HepG2 (cell line): ENCODE measurements around the gene HPD. TPM values are rescaled to one million over a fixed set of nuclear protein-coding genes. Genes with fewer than 3 reads are reported as not detected.

ENCODE experiments used
- ATAC-seq: fragments of 200-7000 bp; cut with Tn5 transposase; 3 replicates; pipeline ENCODE4 v1.9.1; 2020; ENCODE audit warnings: mild to moderate bottlenecking, moderate library complexity
- BruUV-seq: library from RNA; stranded (reverse); fragments of 400-500 nt; replicated peaks from 2 replicates; lab custom pipeline; 2021; lab: Mats Ljungman, UMichigan
- CTCF ChIA-PET: fragments of 300-600 bp; formaldehyde crosslinking; extraction: SDS; loops from one replicate; lab custom pipeline; 2021; ENCODE audit warnings: low total read pairs, inconsistent platforms, low intra/inter-chr PET ratio; lab: Yijun Ruan, JAX
- POLR2A ChIA-PET: fragments of 350-600 bp; sonication (Branson Sonifier 250); formaldehyde crosslinking; loops from one replicate; lab custom pipeline; 2020; ENCODE audit warnings: antibody characterized with exemption, inconsistent platforms; lab: Yijun Ruan, JAX
- DNase-seq: peaks from one replicate; pipeline ENCODE4 v3.0.0-alpha.2; 2015; ENCODE audit warnings: low spot score
- FAIRE-seq: peaks from 3 replicates; lab custom pipeline; 2011; peaks lifted over from hg19 to GRCh38; lab: Jason Lieb, UNC
- H2AFZ ChIP-seq: one replicate; pipeline ENCODE4 v1.6.1; 2011; ENCODE audit warnings: low read length, inconsistent platforms
- H3K27ac ChIP-seq: fragments of 300-600 bp; 3 replicates; pipeline ENCODE4 v1.8.0; 2011; ENCODE audit warnings: mixed run types, mild to moderate bottlenecking, mixed read lengths, low read length, inconsistent platforms; ENCODE audit not compliant: insufficient read depth; ENCODE audit errors: extremely low read length
- H3K27me3 ChIP-seq, 2 experiments: fragments of 200-600 bp in 1 of 2; 2 replicates in 1 of 2; 3 replicates in 1 of 2; pipeline versions ENCODE4 v1.6.0 to v1.8.0; 2011; ENCODE audit warnings: low read length in 2 of 2, mild to moderate bottlenecking in 2 of 2, moderate library complexity in 2 of 2, inconsistent platforms in 1 of 2; ENCODE audit not compliant: insufficient read depth in 2 of 2, control insufficient read depth in 1 of 2
- H3K36me3 ChIP-seq, 2 experiments: fragments of 200-600 bp in 1 of 2; replicated peaks in 1 of 2; 2 replicates in 1 of 2; 3 replicates in 1 of 2; pipeline versions ENCODE4 v1.5.1 to v1.8.0; 2011; ENCODE audit warnings: low read length in 2 of 2, inconsistent platforms in 1 of 2; ENCODE audit not compliant: insufficient read depth in 2 of 2, control insufficient read depth in 1 of 2
- H3K4me1 ChIP-seq: 2 replicates; pipeline ENCODE4 v1.5.1; 2012; ENCODE audit warnings: low read length, inconsistent platforms; ENCODE audit not compliant: insufficient read depth
- H3K4me2 ChIP-seq: 2 replicates; pipeline ENCODE4 v1.6.0; 2011; ENCODE audit warnings: low read depth, low read length, inconsistent platforms
- H3K4me3 ChIP-seq, 3 experiments: fragments of 200-600 bp in 1 of 3; sonication (generic), shearing (Covaris generic) in 1 of 3; replicated peaks in 1 of 3; 2 replicates each; pipeline ENCODE4 v1.5.1; 2011 to 2016; ENCODE audit warnings: low read length in 3 of 3, inconsistent platforms in 2 of 3, low read depth in 2 of 3, mild to moderate bottlenecking in 2 of 3, control low read depth in 1 of 3, mixed read lengths in 1 of 3; ENCODE audit not compliant: insufficient read depth in 1 of 3
- H3K79me2 ChIP-seq: one replicate; pipeline ENCODE4 v1.6.1; 2011; ENCODE audit warnings: low read length, inconsistent platforms; ENCODE audit not compliant: insufficient read depth
- H3K9ac ChIP-seq: 2 replicates; pipeline ENCODE4 v1.6.0; 2011; ENCODE audit warnings: mild to moderate bottlenecking, low read depth, low read length, inconsistent platforms; ENCODE audit not compliant: insufficient read depth
- H3K9me3 ChIP-seq: 2 replicates; pipeline ENCODE4 v1.5.1; 2012; ENCODE audit warnings: mild to moderate bottlenecking, low read length
- H4K20me1 ChIP-seq: 2 replicates; pipeline ENCODE4 v1.6.0; 2011; ENCODE audit warnings: inconsistent platforms, mild to moderate bottlenecking, low read length, moderate library complexity; ENCODE audit not compliant: insufficient read depth
- DPF2 ChIP-seq: sonication (generic); formaldehyde crosslinking; IDR thresholded peaks from 2 replicates; pipeline ENCODE4 v1.4.0; 2020; ENCODE audit warnings: mild to moderate bottlenecking, low read depth, missing genetic modification reagents, borderline replicate concordance
- ELF4 ChIP-seq: sonication (generic); formaldehyde crosslinking; IDR thresholded peaks from 2 replicates; pipeline ENCODE4 v1.5.0; 2020; ENCODE audit warnings: missing genetic modification reagents, mild to moderate bottlenecking, moderate library complexity, borderline replicate concordance
- HNRNPK ChIP-seq: fragments of 200-400 bp; formaldehyde crosslinking; IDR thresholded peaks from 2 replicates; pipeline ENCODE4 v1.6.1; 2018; ENCODE audit warnings: low read length, low read depth, moderate library complexity, mild to moderate bottlenecking; ENCODE audit not compliant: poor library complexity, severe bottlenecking
- HNRNPL ChIP-seq: fragments of 200-400 bp; formaldehyde crosslinking; IDR thresholded peaks from 2 replicates; pipeline ENCODE4 v1.6.1; 2017; ENCODE audit warnings: mild to moderate bottlenecking, low read depth, low read length
- KDM2A ChIP-seq: sonication (generic); formaldehyde crosslinking; IDR thresholded peaks from 2 replicates; pipeline ENCODE4 v1.4.0; 2020; ENCODE audit warnings: low read depth, missing genetic modification reagents, borderline replicate concordance
- KMT2A ChIP-seq: sonication (generic); formaldehyde crosslinking; IDR thresholded peaks from 2 replicates; pipeline ENCODE4 v1.4.0; 2020; ENCODE audit warnings: missing genetic modification reagents
- MYC ChIP-seq: sonication (generic); formaldehyde crosslinking; IDR thresholded peaks from 2 replicates; pipeline ENCODE4 v1.9.0; 2021; ENCODE audit warnings: missing genetic modification reagents, borderline replicate concordance
- PHF20 ChIP-seq: sonication (generic); formaldehyde crosslinking; IDR thresholded peaks from 2 replicates; pipeline ENCODE4 v1.5.0; 2020; ENCODE audit warnings: mild to moderate bottlenecking, missing genetic modification reagents
- PHF8 ChIP-seq: sonication (generic); formaldehyde crosslinking; IDR thresholded peaks from 2 replicates; pipeline ENCODE4 v1.5.0; 2020; ENCODE audit warnings: missing genetic modification reagents
- POLR2AphosphoS5 ChIP-seq: IDR thresholded peaks from 2 replicates; pipeline ENCODE4 v1.6.1; 2012; ENCODE audit warnings: low read depth, low read length
- POLR2G ChIP-seq: fragments of 200-400 bp; formaldehyde crosslinking; IDR thresholded peaks from 2 replicates; pipeline ENCODE4 v1.6.1; 2018; ENCODE audit warnings: mild to moderate bottlenecking, low read depth, low read length, moderate library complexity
- REL ChIP-seq: sonication (generic); formaldehyde crosslinking; conservative IDR thresholded peaks from 2 replicates; pipeline ENCODE4 v1.8.0; 2022; ENCODE audit warnings: mild to moderate bottlenecking, missing genetic modification reagents, moderate library complexity
- RXRB ChIP-seq: IDR thresholded peaks from 2 replicates; pipeline ENCODE4 v1.6.1; 2016; ENCODE audit warnings: borderline replicate concordance, missing genetic modification reagents, missing compliant biosample characterization
- TAF1 ChIP-seq: sonication (generic); formaldehyde crosslinking; IDR thresholded peaks from 2 replicates; pipeline ENCODE4 v1.4.0; 2020; ENCODE audit warnings: missing genetic modification reagents
- YY1 ChIP-seq: IDR thresholded peaks from 2 replicates; pipeline ENCODE4 v1.6.1; 2011; ENCODE audit warnings: low read length, low read depth, moderate library complexity, mild to moderate bottlenecking; ENCODE audit not compliant: insufficient read depth, insufficient replicate concordance
- ZNF234 ChIP-seq: sonication (generic); formaldehyde crosslinking; conservative IDR thresholded peaks from 2 replicates; pipeline ENCODE4 v1.5.1; 2020; ENCODE audit warnings: mild to moderate bottlenecking, missing genetic modification reagents
- ZNF256 ChIP-seq: sonication (generic); formaldehyde crosslinking; conservative IDR thresholded peaks from 2 replicates; pipeline ENCODE4 v1.4.0; 2020; ENCODE audit warnings: missing genetic modification reagents
- ZNF589 ChIP-seq: sonication (generic); formaldehyde crosslinking; conservative IDR thresholded peaks from 2 replicates; pipeline ENCODE4 v1.8.0; 2022; ENCODE audit warnings: mild to moderate bottlenecking, moderate library complexity, missing genetic modification reagents
- WGBS: methylation state at CpG from one replicate; pipeline ENCODE4 v1.1.6; 2017; ENCODE audit warnings: low lambda C conversion rate; 5-methylcytosine and 5-hydroxymethylcytosine counted together
- in situ Hi-C: cut with HindIII; loops from 2 replicates; pipeline ENCODE4 v1.10.0; 2017; ENCODE audit warnings: low pct_unique_long_range_greater_than_20kb; ENCODE audit not compliant: extremely low pct_ligation_motif_present
- intact Hi-C: fragments of 100-400 bp; cut with micrococcal nuclease; formaldehyde crosslinking; loops from one replicate; pipeline ENCODE4 v1.10.0; 2022; ENCODE audit not compliant: unreplicated experiment
- polyA plus RNA-seq, 8 experiments: library from polyadenylated mRNA; depleted of rRNA in 3 of 8; stranded (reverse) in 7 of 8; unstranded in 1 of 8; fragments of >200 nt; fragmentation: Illumina TruSeq in 4 of 8; extraction: Trizol in 4 of 8; gene quantifications; 2 replicates each; pipeline versions ENCODE4 v1.2.1 to v1.2.3, GENCODE V29; 2011 to 2016; ENCODE audit warnings: low read depth in 4 of 8, missing spikeins in 1 of 8, mixed read lengths in 1 of 8; ENCODE audit not compliant: insufficient read depth in 1 of 8
- total RNA-seq, 5 experiments: library from RNA; depleted of rRNA; stranded (reverse); fragments of >200 nt; fragmentation: Illumina TruSeq; extraction: Trizol; gene quantifications; 2 replicates each; pipeline ENCODE4 v1.2.3, GENCODE V29; 2016; ENCODE audit warnings: low read depth in 1 of 5
- TF ChIP-seq, protein P1 (sequence below): sonication (generic); formaldehyde crosslinking; IDR thresholded peaks from 2 replicates; pipeline ENCODE4 v1.4.0; 2020; ENCODE audit warnings: missing genetic modification reagents
- TF ChIP-seq, protein P2 (sequence below): sonication (generic); formaldehyde crosslinking; IDR thresholded peaks from 2 replicates; pipeline ENCODE4 v1.4.0; 2020; ENCODE audit warnings: missing genetic modification reagents

Gene HPD
- total and polyA plus RNA-seq, 2 of the 13 experiments (the other 11 are each of a cell fraction or from before 2014, with no cell fraction given) = 120 to 195 TPM

DNA sequence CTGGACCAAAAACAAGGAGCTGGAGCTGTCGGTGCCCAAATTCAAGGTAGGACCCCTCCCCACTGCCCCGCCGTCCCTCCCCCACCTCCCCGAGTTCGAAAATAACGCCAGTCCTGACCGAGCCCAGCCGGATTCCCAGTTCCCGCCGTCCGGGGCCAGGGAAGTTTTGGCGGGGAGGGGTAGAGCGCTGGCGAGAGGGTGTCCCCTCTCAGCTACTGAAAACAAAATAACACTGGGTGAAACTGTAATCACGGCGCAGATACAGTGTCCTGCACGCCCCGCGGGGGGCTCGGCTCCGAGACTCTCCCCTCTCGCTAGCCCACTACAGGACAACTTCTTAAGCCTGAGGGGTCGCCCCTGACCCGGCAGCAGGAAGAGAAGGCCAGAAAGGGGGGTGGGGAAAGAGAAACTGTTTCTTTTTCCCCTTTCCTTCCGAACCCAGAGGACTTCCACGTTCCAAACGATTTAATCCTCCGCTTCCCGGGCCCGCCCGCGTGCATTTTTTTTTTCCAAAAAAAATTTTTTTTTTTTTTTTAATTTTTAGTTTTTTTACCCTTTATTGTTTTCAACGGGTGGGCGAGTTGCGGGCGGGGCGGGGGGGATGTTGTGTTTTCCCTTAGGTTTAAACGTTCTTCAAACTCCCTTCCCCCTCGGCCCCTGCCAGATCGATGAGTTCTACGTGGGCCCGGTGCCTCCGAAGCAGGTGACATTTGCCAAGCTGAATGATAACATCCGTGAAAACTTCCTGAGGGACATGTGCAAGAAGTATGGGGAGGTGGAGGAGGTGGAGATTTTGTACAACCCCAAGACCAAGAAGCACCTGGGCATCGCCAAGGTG lies 53.3 kb downstream of the HPD start (continued):
- TF ChIP-seq ELF4 (no peak), ZNF234 (no peak), ZNF256 (CRISPR knock-in tag) (no peak), DPF2 (CRISPR knock-in tag) (no peak), KMT2A (CRISPR knock-in tag) (no peak)

DNA sequence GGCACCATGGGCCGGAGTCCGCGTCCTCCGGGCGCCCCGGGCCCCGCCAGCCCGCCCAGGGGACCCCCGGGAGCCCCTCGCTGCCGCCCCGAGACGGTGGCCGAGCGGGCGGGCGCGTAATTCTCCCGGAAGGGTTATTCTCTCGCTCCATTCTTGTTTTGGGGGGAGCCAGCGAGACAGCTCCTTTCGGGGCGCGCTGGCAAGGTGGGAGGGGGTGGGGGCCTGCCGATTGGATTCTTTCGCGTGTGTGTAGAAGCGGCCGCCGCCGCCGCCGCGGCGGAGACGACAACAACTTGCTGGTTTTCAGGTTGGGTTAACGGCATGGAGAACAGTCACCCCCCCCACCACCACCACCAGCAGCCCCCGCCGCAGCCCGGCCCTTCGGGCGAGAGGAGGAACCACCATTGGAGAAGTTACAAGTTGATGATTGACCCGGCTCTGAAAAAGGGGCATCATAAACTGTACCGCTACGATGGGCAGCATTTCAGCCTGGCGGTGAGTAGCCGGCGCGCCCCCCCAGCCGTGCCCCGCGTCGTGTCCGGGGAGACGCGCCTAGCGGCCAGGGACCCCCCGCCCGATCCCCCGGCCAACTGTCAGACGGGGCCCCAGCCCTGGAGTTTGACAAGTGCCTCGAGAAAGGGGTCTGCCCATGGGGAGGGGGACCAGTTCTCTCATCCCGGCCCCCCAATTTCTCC lies 54.1 kb downstream of the HPD start:
- peak; percentile 28 for ATAC-seq
- H3K9me3 ChIP-seq = no peaks in the 10 kb centered on the region
- ChIA-PET POLR2A (interaction anchor here (1.5 to 14.5 kb wide), 4 partner anchors 2 to 57 kb away, joined by 4 to 393 read pairs (median 209); partner anchors contain the start of genes HPD, RHOF and SETD1B), CTCF (no interaction called here)
- peaks cover 27% of the 10 kb centered on the region for H3K4me1 ChIP-seq
- peak overlapping the region; percentile 100 for H3K4me2 ChIP-seq
- H3K27ac ChIP-seq = peak overlapping the region; percentile 77
- intact Hi-C loops (no loop called here), in situ Hi-C loops (no loop called here)
- WGBS = 2% methylated on average over 25 of the region's 63 CpGs
- no peak for FAIRE-seq
- peaks cover 46% of the 10 kb centered on the region for H3K79me2 ChIP-seq
- BruUV-seq = no TSS peak
- no peak overlapping the region for H2AFZ ChIP-seq
- H3K27me3 ChIP-seq = no peaks in the 10 kb centered on the region; a peak in 1 of 5 replicates
- 0 out of 2 replicates have a peak, but pooled peaks cover 2% of the 10 kb centered on the region for H4K20me1 ChIP-seq
- peak overlapping the region; percentile 71 to 88 (median 79) for H3K4me3 ChIP-seq
- peaks cover 9 to 12% of the 10 kb centered on the region in 2 experiments; a peak in 2 of 5 replicates for H3K36me3 ChIP-seq
- H3K9ac ChIP-seq = peak overlapping the region; percentile 98
- DNase-seq = peak; percentile 55
- TF ChIP-seq MYC (CRISPR knock-in tag) (peak; percentile 11; the same call in 1 of the 2 replicates), YY1 (peak; percentile 48), REL (CRISPR knock-in tag) (no peak), PHF20 (CRISPR knock-in tag) (no peak), HNRNPK (peak; percentile 28), KDM2A (CRISPR knock-in tag) (peak; percentile 37; the same call in 1 of the 2 replicates), ZNF589 (CRISPR knock-in tag) (no peak), TAF1 (CRISPR knock-in tag) (peak; percentile 73), POLR2AphosphoS5 (peak; percentile 34), HNRNPL (peak; percentile 47; the same call in 1 of the 2 replicates), PHF8 (CRISPR knock-in tag) (peak; percentile 28), POLR2G (peak; percentile 63; the same call in 1 of the 2 replicates), RXRB (CRISPR knock-in tag) (0 out of 2 replicates have a peak, but pooled peaks have one; percentile 11)
- TF ChIP-seq, protein P1, sequence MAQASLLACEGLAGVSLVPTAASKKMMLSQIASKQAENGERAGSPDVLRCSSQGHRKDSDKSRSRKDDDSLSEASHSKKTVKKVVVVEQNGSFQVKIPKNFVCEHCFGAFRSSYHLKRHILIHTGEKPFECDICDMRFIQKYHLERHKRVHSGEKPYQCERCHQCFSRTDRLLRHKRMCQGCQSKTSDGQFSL (CRISPR knock-in tag) = peak; percentile 74; the same call in 1 of the 2 replicates
- TF ChIP-seq, protein P2, sequence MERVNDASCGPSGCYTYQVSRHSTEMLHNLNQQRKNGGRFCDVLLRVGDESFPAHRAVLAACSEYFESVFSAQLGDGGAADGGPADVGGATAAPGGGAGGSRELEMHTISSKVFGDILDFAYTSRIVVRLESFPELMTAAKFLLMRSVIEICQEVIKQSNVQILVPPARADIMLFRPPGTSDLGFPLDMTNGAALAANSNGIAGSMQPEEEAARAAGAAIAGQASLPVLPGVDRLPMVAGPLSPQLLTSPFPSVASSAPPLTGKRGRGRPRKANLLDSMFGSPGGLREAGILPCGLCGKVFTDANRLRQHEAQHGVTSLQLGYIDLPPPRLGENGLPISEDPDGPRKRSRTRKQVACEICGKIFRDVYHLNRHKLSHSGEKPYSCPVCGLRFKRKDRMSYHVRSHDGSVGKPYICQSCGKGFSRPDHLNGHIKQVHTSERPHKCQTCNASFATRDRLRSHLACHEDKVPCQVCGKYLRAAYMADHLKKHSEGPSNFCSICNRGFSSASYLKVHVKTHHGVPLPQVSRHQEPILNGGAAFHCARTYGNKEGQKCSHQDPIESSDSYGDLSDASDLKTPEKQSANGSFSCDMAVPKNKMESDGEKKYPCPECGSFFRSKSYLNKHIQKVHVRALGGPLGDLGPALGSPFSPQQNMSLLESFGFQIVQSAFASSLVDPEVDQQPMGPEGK (CRISPR knock-in tag) = peak; percentile 81
